HEK293T (cell line): ENCODE results near the gene PLA2G6.

Experiments used
- CTCF ChIA-PET: fragments of 350-600 bp; formaldehyde crosslinking; extraction: SDS; loops from one replicate; lab custom pipeline; 2021; ENCODE audit warnings: antibody characterized with exemption, inconsistent platforms; lab: Yijun Ruan, JAX
- POLR2A ChIA-PET: fragments of 350-600 bp; formaldehyde crosslinking; extraction: SDS; loops from one replicate; lab custom pipeline; 2020; ENCODE audit warnings: antibody characterized with exemption, inconsistent platforms; lab: Yijun Ruan, JAX
- DNase-seq: peaks from one replicate; pipeline ENCODE4 v3.0.0; 2012; ENCODE audit warnings: mixed read lengths; ENCODE audit errors: extremely low spot score
- ARNT ChIP-seq: fragments of 450-650 bp; IDR thresholded peaks from 2 replicates; pipeline ENCODE4 v1.6.1; 2017; ENCODE audit warnings: mild to moderate bottlenecking
- BHLHE40 ChIP-seq: fragments of 450-650 bp; IDR thresholded peaks from 2 replicates; pipeline ENCODE4 v1.6.1; 2016; ENCODE audit warnings: mild to moderate bottlenecking, moderate library complexity, borderline replicate concordance
- CTBP1 ChIP-seq: fragments of 450-650 bp; IDR thresholded peaks from 2 replicates; pipeline ENCODE4 v1.6.1; 2016; ENCODE audit warnings: borderline replicate concordance
- ELF4 ChIP-seq: fragments of 450-650 bp; IDR thresholded peaks from 2 replicates; pipeline ENCODE4 v1.6.1; 2017; ENCODE audit warnings: antibody characterized with exemption
- FOXA1 ChIP-seq: fragments of 450-650 bp; IDR thresholded peaks from 2 replicates; pipeline ENCODE4 v1.6.1; 2016; ENCODE audit warnings: mild to moderate bottlenecking
- FOXK2 ChIP-seq: fragments of 450-650 bp; IDR thresholded peaks from 2 replicates; pipeline ENCODE4 v1.6.1; 2016; ENCODE audit warnings: mild to moderate bottlenecking
- FOXM1 ChIP-seq: fragments of 450-650 bp; IDR thresholded peaks from 2 replicates; pipeline ENCODE4 v1.6.1; 2017; ENCODE audit warnings: mild to moderate bottlenecking, borderline replicate concordance
- HDGF ChIP-seq: fragments of 450-650 bp; IDR thresholded peaks from 2 replicates; pipeline ENCODE4 v1.6.1; 2017; ENCODE audit warnings: antibody characterized with exemption, borderline replicate concordance
- L3MBTL2 ChIP-seq: fragments of 450-650 bp; conservative IDR thresholded peaks from 2 replicates; pipeline ENCODE4 v1.6.1; 2016; ENCODE audit warnings: mild to moderate bottlenecking
- LEF1 ChIP-seq: fragments of 450-650 bp; IDR thresholded peaks from 2 replicates; pipeline ENCODE4 v1.6.1; 2017; ENCODE audit warnings: mild to moderate bottlenecking, borderline replicate concordance
- NFRKB ChIP-seq: fragments of 450-650 bp; IDR thresholded peaks from 2 replicates; pipeline ENCODE4 v1.6.1; 2016; ENCODE audit warnings: mild to moderate bottlenecking, moderate library complexity
- SP1 ChIP-seq: fragments of 450-650 bp; IDR thresholded peaks from 2 replicates; pipeline ENCODE4 v1.6.1; 2017
- SUZ12 ChIP-seq: fragments of 450-650 bp; IDR thresholded peaks from 2 replicates; pipeline ENCODE4 v1.6.1; 2016; ENCODE audit warnings: mild to moderate bottlenecking
- TARDBP ChIP-seq: fragments of 450-650 bp; IDR thresholded peaks from 2 replicates; pipeline ENCODE4 v1.6.1; 2016
- ZNF384 ChIP-seq: fragments of 450-650 bp; IDR thresholded peaks from 2 replicates; pipeline ENCODE4 v1.6.1; 2016
- TF ChIP-seq, protein P1 (sequence below): fragments of 450-650 bp; IDR thresholded peaks from 2 replicates; pipeline ENCODE4 v1.6.1; 2016

Gene PLA2G6

DNA sequence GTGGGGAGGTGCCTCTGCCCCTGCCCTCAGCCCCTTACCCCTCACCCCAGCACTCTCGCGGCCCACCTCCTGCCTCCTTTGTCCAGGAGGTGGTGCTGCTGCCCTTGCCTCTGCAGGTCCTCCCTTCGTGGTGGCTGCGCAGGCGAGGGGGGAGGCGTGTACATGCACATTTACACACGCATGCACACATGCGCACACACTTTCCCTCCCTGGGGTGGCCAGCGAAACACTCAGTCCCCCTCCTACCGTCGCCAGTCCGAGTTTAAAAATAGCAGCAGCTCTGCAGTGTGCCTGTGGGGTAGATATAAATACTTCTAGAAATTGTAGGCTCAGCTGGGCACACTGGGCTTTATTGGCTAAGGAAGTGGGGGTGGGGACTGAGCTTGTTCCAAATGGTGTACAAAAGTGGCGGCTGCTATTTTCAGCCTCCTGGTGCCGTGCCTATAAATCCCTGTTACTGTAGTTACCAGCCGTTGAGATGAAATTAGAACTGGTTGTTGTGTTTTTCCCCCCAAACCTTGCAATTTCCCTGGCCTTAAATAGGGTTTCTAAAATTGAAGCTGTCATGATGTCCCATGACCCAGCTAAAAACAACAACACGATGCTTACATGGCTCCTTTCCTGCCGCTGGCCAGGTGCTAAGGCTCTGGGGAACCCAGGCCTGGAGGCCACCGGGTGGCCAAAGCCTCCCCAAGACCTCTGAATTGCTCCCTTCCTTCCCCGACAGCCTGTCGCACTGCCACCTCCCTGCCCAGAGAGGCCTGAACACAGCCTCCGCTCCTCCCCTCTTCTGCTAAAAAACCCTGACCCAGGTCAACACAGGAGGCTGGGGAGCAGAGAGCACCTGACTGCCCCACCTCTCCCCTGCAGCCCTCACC lies 112.0 kb downstream of the PLA2G6 start:
- DNase-seq: no peak
- CTCF ChIA-PET: interaction anchor here (1.2 kb wide), 1 partner anchor 134 kb away, joined by 3 read pairs; no protein-coding TSS in a partner anchor
- POLR2A ChIA-PET: interaction anchor here (1.1 kb wide), 1 partner anchor 28 kb away, joined by 3 read pairs; no protein-coding TSS in a partner anchor
- TF ChIP-seq, protein P1, sequence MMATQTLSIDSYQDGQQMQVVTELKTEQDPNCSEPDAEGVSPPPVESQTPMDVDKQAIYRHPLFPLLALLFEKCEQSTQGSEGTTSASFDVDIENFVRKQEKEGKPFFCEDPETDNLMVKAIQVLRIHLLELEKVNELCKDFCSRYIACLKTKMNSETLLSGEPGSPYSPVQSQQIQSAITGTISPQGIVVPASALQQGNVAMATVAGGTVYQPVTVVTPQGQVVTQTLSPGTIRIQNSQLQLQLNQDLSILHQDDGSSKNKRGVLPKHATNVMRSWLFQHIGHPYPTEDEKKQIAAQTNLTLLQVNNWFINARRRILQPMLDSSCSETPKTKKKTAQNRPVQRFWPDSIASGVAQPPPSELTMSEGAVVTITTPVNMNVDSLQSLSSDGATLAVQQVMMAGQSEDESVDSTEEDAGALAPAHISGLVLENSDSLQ: no peak
- TF ChIP-seq L3MBTL2 (no peak), BHLHE40 (no peak), NFRKB (no peak), ARNT (no peak), ELF4 (no peak), LEF1 (no peak), ZNF384 (no peak)

DNA sequence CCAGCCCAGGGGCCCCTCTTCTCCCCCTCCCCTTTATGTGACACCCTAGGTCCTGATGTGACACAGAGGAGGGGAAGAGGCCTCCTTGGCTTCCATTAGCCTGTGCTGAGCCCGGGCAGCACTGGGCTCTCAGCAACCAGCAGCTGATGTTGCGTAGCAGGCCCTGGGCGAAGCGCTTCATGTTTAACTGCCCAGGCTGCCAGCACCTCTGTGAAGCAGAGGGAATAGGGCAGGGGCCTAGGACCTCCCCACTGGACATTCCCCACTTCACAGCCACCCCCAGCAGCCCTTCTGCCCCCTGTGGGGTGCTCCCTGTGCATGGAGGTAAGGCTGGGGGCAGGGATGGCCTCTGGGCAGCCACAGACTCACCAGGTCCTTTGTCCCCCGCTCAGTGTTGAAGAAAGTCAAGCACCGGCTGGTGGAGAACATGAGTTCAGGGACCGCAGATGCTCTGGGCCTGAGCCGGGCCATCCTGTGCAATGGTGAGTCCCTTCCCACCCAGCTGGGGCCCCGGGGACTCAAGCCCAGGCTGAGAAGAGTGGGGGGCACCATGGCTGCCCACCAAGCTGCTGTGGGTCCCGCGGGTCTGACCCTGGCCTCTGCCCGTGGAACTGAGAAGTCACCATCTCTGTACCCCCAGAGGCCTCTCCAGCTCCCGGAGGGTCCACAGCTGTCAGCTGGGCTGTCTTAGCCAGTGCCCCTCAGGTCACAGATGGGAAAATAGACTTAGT lies 112.8 kb downstream of the PLA2G6 start:
- ChIA-PET CTCF (interaction anchor here (0.8 kb wide), 1 partner anchor 36 kb away, joined by 3 read pairs; no protein-coding TSS in a partner anchor), POLR2A (no interaction called here)
- no peak for DNase-seq
- TF ChIP-seq CTBP1 (no peak), FOXA1 (no peak), SP1 (no peak)

DNA sequence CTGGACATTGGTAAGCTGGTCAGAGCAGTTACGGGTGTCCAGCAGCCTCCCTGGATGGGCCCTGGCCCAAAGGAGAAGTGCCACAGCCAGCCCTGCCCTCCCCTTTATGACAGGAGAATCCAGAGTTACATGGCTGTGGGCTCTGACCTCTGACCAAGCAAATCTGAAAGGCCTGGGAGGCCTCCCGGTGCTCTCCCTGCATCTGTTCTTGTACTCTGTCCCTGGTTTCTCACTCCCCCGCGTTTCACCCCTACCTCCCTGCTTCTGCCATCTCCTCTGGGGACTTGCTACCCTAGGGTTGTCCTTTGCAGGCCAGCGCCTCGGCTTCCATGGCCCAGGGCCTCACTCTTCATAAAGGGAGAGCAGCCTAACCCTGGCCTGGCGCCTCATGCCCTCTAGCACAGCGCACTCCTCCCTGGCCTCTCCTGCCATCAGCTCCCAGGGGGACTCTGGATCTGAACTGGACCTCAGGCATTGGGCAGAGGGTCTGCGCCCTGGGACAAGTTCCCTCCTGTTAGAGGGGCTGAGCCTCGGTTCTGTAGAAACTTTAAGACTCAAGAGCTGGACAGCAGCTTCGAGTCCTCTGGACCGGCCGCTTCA lies 113.8 kb downstream of the PLA2G6 start:
- TF ChIP-seq, protein P1: no peak
- TF ChIP-seq FOXK2 (no peak), FOXA1 (no peak)
- ChIA-PET CTCF (interaction anchor here (0.8 kb wide), 1 partner anchor 37 kb away, joined by 3 read pairs; no protein-coding TSS in a partner anchor), POLR2A (interaction anchor here (0.8 kb wide), 1 partner anchor 11 kb away, joined by 3 read pairs; the partner anchor contains the start of gene PICK1)
- DNase-seq: no peak

DNA sequence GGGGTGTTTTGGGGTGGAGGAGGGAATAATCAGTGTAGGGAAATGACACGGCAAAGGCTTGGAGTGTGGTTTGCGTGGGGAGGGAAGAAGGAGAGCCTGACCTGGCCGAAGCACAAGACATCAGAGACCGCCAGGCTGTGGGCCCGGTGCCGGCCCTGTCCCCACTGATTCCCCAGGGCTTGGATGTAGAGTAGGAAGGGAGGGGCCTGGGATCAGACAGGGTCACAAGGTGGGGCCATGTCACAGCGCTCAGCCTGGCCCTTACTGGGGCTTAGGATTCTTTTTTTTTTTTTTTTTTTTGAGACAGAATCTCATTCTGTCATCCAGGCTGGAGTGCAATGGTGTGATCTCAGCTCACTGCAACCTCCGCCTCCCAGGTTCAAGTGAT lies 114.6 kb downstream of the PLA2G6 start:
- POLR2A ChIA-PET: no interaction called here
- no peak for TF ChIP-seq ELF4
- no peak for TF ChIP-seq LEF1
- TF ChIP-seq ARNT: no peak
- no peak for TF ChIP-seq TARDBP
- no peak for TF ChIP-seq SUZ12
- no peak for TF ChIP-seq ZNF384
- TF ChIP-seq CTBP1: no peak
- no peak for TF ChIP-seq FOXK2
- TF ChIP-seq NFRKB: no peak
- TF ChIP-seq FOXA1: no peak
- CTCF ChIA-PET: no interaction called here
- no peak for DNase-seq

DNA sequence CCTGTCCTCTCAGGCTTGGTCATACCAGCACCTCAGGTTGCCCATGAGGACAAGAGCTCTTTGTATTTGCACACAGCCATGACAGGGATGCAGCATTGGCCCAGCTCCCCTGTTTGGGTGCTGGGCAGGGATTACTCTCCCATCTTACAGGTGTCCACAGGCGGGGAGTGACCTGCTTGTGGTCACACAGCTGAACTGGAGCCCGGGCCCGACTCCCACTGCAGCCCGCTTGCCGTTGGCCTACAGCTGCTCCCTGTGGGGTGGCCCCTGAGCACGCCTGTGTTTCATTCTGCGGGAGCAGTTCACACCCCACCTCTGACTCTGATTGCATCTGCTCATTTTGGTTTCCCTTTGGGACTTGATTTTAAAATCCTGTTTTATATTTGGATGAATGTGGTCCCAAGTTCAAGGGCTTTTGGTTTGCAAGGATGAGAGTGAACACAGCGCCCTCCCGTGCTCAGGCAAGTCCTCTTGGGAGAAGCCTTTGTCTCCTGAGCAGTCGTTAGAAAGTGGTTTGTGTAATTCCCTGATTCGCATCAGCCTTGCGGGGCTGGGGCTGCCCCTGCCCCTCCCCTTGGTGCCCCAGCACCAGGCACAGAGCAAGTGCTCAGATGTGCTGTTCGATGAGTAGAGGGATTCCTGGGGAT lies 115.1 kb downstream of the PLA2G6 start:
- POLR2A ChIA-PET: no interaction called here
- TF ChIP-seq ZNF384: no peak
- TF ChIP-seq HDGF: no peak
- no peak for TF ChIP-seq SUZ12
- TF ChIP-seq BHLHE40: no peak
- TF ChIP-seq CTBP1: no peak
- TF ChIP-seq LEF1: no peak
- TF ChIP-seq SP1: no peak
- no peak for TF ChIP-seq L3MBTL2
- TF ChIP-seq ARNT: no peak
- TF ChIP-seq FOXA1: no peak
- TF ChIP-seq TARDBP: no peak
- TF ChIP-seq, protein P1: no peak
- TF ChIP-seq NFRKB: no peak
- TF ChIP-seq FOXM1: no peak
- no peak for TF ChIP-seq FOXK2
- TF ChIP-seq ELF4: no peak
- no peak for DNase-seq
- CTCF ChIA-PET: no interaction called here

DNA sequence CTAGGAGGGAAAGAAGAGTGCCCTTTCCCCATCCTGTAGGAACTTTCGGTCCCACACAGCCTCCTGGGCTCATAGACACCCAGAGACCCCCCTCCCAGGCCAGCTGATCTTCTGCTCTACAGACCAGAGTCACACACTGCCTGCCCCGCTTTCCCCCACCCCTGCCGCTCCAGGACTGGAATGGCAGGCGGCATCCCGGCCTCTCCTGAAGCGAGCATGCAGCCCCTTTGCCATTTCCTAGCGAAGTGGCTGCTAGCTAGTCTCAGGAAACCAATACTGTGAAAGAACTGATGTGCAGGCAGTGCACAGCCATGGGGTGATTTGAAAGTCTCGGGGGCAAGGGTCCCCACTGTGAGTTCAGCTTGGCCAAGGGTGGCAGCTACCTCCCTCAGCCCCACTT lies 116.1 kb downstream of the PLA2G6 start:
- ChIA-PET POLR2A (no interaction called here), CTCF (no interaction called here)

More for the DNA sequence above, 116.1 kb downstream of the PLA2G6 start:
- TF ChIP-seq SUZ12 (no peak), SP1 (no peak), TARDBP (no peak), FOXK2 (no peak), ARNT (no peak), ELF4 (no peak), HDGF (no peak), L3MBTL2 (no peak), FOXA1 (no peak), NFRKB (no peak), BHLHE40 (no peak), CTBP1 (no peak), FOXM1 (no peak), LEF1 (no peak), ZNF384 (no peak)
- TF ChIP-seq, protein P1: no peak
- no peak for DNase-seq
